ENCODE data around the gene CTRB2.
"Not testable (repeated sequence)": the region's sequence is repeated elsewhere in the genome, so short reads cannot be mapped to it uniquely, and the experiment has no call there.

The CTRB2 gene

GRCh38 chr16:75204905-75205304 is 2.1 kb downstream of the CTRB2 start:
- DNase-seq (ENCODE audit: low spot score): not testable (repeated sequence)

- DNase-seq (ENCODE audit: low spot score): no peak
Observed at GRCh38 chr16:75204410-75204758, 2.6 kb downstream of the CTRB2 start.

GRCh38 chr16:75203667-75204409 is 3.1 kb downstream of the CTRB2 start:
- DNase-seq (ENCODE audit: low spot score): no peak

- DNase-seq (ENCODE audit: low spot score): no peak
Observed at GRCh38 chr16:75203096-75203495, 3.9 kb downstream of the CTRB2 start.

- no peak for DNase-seq (ENCODE audit: low spot score)
Observed at GRCh38 chr16:75202069-75202590, 4.8 kb downstream of the CTRB2 start.

GRCh38 chr16:75198135-75198600 is 8.8 kb downstream of the CTRB2 start:
- DNase-seq (ENCODE audit: low spot score): no peak

- no peak for DNase-seq (ENCODE audit: low spot score)
Observed at GRCh38 chr16:75197522-75198134, 9.3 kb downstream of the CTRB2 start.

- DNase-seq (ENCODE audit: low spot score): no peak
Observed at GRCh38 chr16:75196836-75197235, 10.1 kb downstream of the CTRB2 start.

GRCh38 chr16:75195811-75196790 is 10.9 kb downstream of the CTRB2 start:
- DNase-seq (ENCODE audit: low spot score): no peak

- DNase-seq (ENCODE audit: low spot score): no peak
Observed at GRCh38 chr16:75193730-75194444, 13.1 kb downstream of the CTRB2 start.

- no peak for DNase-seq (ENCODE audit: low spot score)
Observed at GRCh38 chr16:75193265-75193650, 13.7 kb downstream of the CTRB2 start.

GRCh38 chr16:75192606-75193264 is 14.2 kb downstream of the CTRB2 start:
- DNase-seq (ENCODE audit: low spot score): no peak

- DNase-seq (ENCODE audit: low spot score): no peak
Observed at GRCh38 chr16:75189638-75190245, 17.2 kb downstream of the CTRB2 start.

- DNase-seq (ENCODE audit: low spot score): no peak
Observed at GRCh38 chr16:75188832-75189477, 18.0 kb downstream of the CTRB2 start.

GRCh38 chr16:75181630-75182029 is 25.3 kb downstream of the CTRB2 start:
- DNase-seq (ENCODE audit: low spot score): no peak

GRCh38 chr16:75179208-75179607 is 27.8 kb downstream of the CTRB2 start:
- no peak for DNase-seq (ENCODE audit: low spot score)

GRCh38 chr16:75176926-75177325 is 30.0 kb downstream of the CTRB2 start:
- DNase-seq (ENCODE audit: low spot score): no peak

- DNase-seq (ENCODE audit: low spot score): no peak
Observed at GRCh38 chr16:75175074-75175473, 31.9 kb downstream of the CTRB2 start.

- no peak for DNase-seq (ENCODE audit: low spot score)
Observed at GRCh38 chr16:75172578-75172977, 34.4 kb downstream of the CTRB2 start.

GRCh38 chr16:75169899-75170405 is 37.0 kb downstream of the CTRB2 start:
- DNase-seq (ENCODE audit: low spot score): no peak
